ENCODE measurements around the gene DGUOK. TPM values are rescaled to one million over a fixed set of nuclear protein-coding genes. Genes with fewer than 3 reads are reported as not detected.

DGUOK gene
- total and polyA plus RNA-seq, 10 of the 15 experiments (the other 5 are each of a cell fraction or from before 2014, with no cell fraction given), result 64.4 to 234 (median 91.4) TPM

GRCh38 chr2:73981081-73982001, 54.7 kb downstream of the DGUOK start:
- DNase-seq (ENCODE audit: low read depth, low spot score) (no peak), FAIRE-seq (no peak), ATAC-seq (peak; percentile 68)
- Histone ChIP-seq H3K27ac (ENCODE audit: control insufficient read depth, insufficient read depth) (peak overlapping the region; percentile 57), H3K4me3 (peak overlapping the region; percentile 73), H3K36me3 (ENCODE audit: control insufficient read depth in 2 of 2, insufficient read depth in 2 of 2, low read length in 1 of 2) (no peaks in the 10 kb centered on the region), H3K4me2 (ENCODE audit: control insufficient read depth, insufficient read depth) (peak overlapping the region; percentile 89), H3K9ac (ENCODE audit: control insufficient read depth, insufficient read depth, low read length) (peak overlapping the region; percentile 78), H3K79me2 (ENCODE audit: control insufficient read depth, insufficient read depth, low read length) (peaks cover 59% of the 10 kb centered on the region), H3K9me3 (replicated peaks; ENCODE audit: control insufficient read depth, insufficient read depth, low read length) (no peaks in the 10 kb centered on the region), H3K27me3 (replicated peaks in 1 of 2; ENCODE audit: control insufficient read depth in 2 of 2, insufficient read depth in 2 of 2, low read length in 1 of 2) (no peaks in the 10 kb centered on the region), H2AFZ (ENCODE audit: control insufficient read depth, low read depth, low read length) (peak overlapping the region; percentile 87), H3K4me1 (ENCODE audit: control insufficient read depth, insufficient read depth, low read length) (peaks cover 20% of the 10 kb centered on the region), H4K20me1 (ENCODE audit: control insufficient read depth, insufficient read depth) (no peaks in the 10 kb centered on the region)
- ChIA-PET CTCF (interaction anchor here (1.0 to 2.5 kb wide), 6 partner anchors 10 to 158 kb away, joined by 3 to 7 read pairs (median 4); no protein-coding TSS in a partner anchor), RAD21 (ENCODE audit: unreplicated experiment) (interaction anchor here (0.7 to 4.4 kb wide), 7 partner anchors 10 to 85 kb away, joined by 3 to 23 read pairs (median 4); no protein-coding TSS in a partner anchor), SMC1A (ENCODE audit: uncharacterized antibody, unreplicated experiment) (interaction anchor here (0.8 to 3.1 kb wide), 6 partner anchors 11 to 202 kb away, joined by 3 to 26 read pairs (median 4); partner anchors contain the start of gene DGUOK), POLR2A (interaction anchor here (0.5 to 3.6 kb wide), 8 partner anchors 9 to 230 kb away, joined by 3 to 19 read pairs (median 5); no protein-coding TSS in a partner anchor)
- TF ChIP-seq RUNX3 (IDR thresholded peaks at IDR 0.05; ENCODE audit: low read length), result 0 out of 2 replicates have a peak, but pooled peaks have one; percentile 5
- peak; percentile 41; the same call in 1 of the 2 replicates for TF ChIP-seq IKZF1 (conservative IDR thresholded peaks at IDR 0.05)
- TF ChIP-seq MTA3 (IDR thresholded peaks at IDR 0.05; ENCODE audit: borderline replicate concordance, low read length), result 0 out of 2 replicates have a peak, but pooled peaks have one; percentile 13
- no peak for TF ChIP-seq GATAD2B (conservative IDR thresholded peaks at IDR 0.05; ENCODE audit: low read depth)
- TF ChIP-seq POLR2A (IDR thresholded peaks at IDR 0.05; ENCODE audit: low read depth, low read length), result peak; percentile 30; the same call in 1 of the 2 replicates
- TF ChIP-seq POLR2AphosphoS5 (IDR thresholded peaks at IDR 0.05; ENCODE audit: low read length), result 0 out of 2 replicates have a peak, but pooled peaks have one; percentile 33
- peak; percentile 34; the same call in 1 of the 2 replicates for TF ChIP-seq RELB (IDR thresholded peaks at IDR 0.05; ENCODE audit: low read depth)
- 0 out of 2 replicates have a peak, but pooled peaks have one; percentile 24 for TF ChIP-seq NBN (IDR thresholded peaks at IDR 0.05)
- no peak for TF ChIP-seq LARP7 (IDR thresholded peaks at IDR 0.05)
- TF ChIP-seq PAX8 (IDR thresholded peaks at IDR 0.05), result no peak
- TF ChIP-seq ATF7 (IDR thresholded peaks at IDR 0.05; ENCODE audit: low read depth), result no peak
- TF ChIP-seq CREM (IDR thresholded peaks at IDR 0.05; ENCODE audit: low read depth), result no peak
- in situ Hi-C loops (cut with MboI) (no loop called here), intact Hi-C loops (cut with micrococcal nuclease; ENCODE audit: unreplicated experiment) (loop anchor here (2.0 to 10.0 kb wide), 2 partner anchors 55 to 157 kb away; partner anchors contain the start of genes DGUOK and STAMBP)
- BruUV-seq (replicated peaks), result no TSS peak
- WGBS (ENCODE audit: insufficient coverage, insufficient replicate concordance, low lambda C conversion rate, missing lambda C conversion rate), result 24% methylated on average over 31 of the region's 31 CpGs

Data from GM12878 (cell line).